GM18873 (cell line): ENCODE results near the gene IRX4.

Source experiments
- ATAC-seq: cut with Tn5 transposase; IDR thresholded peaks from one replicate; pipeline ENCODE4 v1.9.1; 2021; ENCODE audit warnings: mild to moderate bottlenecking, moderate library complexity, moderate number of reproducible peaks; ENCODE audit not compliant: unreplicated experiment, low FRiP score

IRX4 gene

DNA sequence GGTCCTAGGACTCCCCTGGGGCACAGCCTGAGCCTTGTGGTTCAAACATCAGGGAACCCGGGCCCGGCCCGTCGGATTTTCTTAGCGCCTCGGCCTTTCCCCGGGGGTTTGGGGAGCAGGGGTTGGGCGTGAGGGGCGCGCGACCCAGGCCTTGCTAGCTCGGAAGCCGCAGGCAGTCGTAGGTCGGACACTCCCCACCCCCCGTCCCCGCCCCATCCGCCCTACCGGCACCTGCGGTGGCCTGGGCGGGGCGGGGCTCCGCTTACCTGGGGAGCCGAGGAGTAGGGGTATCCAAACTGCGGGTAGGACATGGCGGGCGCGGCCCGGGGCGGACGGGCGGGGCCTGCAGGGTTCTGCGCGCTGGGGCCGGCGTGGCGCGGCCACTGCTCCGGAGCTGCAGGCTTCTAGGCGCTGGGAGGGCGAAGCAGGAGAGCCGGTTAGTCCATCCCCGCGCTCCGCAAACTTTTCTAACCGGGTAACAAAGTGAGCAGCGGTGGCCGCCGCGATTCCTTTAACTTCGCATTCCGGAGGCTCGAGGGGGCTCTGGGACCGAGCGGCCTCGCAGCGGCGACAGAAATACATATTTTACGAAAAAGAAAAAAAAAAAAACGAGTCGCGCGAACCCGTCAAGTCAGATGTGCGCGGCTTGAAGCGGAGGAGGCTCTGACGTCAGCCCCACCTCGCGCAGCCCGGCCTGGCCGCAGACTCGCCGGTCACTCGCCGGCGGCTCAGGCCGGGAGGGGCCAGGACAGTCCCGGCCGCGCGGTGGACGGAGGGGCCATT is at the start of gene IRX4:
TSS of gene IRX4 (minus strand) at position 589 of the 783 bp plus-strand sequence. CDS start at position 311, 278 bp downstream.
- no peak for ATAC-seq

DNA sequence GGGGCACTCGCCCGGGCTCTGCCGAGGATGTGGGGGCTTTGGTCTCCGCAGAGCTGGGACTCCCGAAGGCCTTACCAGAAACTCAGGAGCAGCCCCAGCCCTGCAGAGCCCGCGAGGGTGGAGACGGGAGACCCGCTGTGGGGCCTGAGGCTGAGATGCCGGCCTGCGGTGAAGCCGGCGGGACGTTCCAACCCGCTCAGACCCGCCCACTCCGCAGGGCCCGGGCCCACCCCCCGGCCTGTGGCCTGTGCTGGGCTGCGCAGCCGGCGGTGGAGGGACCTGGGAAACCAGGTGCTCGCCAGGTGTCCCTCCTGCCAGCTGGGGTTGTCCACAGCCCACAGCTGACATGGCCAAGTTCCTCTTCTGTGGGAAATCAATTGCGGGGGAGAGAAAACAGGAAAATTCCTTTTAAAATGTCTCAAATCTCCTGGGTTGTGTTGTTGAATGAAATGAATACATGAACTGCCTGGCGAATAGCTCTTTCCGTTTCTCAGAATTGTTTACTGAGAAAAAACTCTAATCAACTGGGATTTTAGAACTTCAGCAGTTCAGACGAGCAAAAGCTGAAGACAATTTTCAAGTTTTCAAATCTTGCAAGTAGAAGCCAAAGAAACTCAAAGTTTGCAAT is 49.0 kb upstream of the IRX4 start:
- no peak for ATAC-seq

DNA sequence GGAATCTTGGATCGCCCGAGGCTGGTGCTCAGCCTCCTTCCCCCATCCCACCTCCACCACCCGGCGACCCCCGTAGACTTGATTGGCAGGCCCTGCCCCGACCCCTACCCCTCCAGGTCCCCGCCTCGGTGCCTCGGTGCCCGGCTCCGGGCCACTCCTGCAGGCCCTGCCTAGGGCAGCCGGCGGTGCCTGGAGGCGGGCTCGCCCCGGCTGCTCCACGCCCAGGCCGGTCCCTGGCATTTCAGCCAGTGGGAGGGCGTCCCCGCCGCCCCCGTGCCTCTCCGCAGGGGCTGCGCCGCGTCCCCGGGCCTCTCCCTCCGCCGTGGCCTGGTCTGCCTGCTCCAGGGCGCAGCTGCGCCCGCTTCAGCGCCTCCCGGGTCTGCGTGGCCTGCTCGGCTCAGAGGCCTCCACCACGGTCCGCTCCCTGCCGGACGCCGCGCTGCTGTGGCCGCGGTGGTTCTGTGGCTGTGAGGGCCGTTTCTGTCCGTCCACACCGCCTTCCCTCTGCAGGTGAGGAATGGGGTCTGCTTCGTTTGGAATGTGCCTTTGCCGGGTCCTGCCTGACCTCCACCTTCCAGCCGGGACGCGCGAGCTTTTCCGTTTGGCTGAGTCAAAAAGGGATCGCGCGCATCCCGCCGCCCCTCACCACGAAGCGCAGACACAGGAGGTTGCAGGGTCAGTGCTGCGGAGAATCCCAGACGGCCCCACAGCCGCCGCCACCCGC is 48.3 kb upstream of the IRX4 start:
- ATAC-seq, result no peak

DNA sequence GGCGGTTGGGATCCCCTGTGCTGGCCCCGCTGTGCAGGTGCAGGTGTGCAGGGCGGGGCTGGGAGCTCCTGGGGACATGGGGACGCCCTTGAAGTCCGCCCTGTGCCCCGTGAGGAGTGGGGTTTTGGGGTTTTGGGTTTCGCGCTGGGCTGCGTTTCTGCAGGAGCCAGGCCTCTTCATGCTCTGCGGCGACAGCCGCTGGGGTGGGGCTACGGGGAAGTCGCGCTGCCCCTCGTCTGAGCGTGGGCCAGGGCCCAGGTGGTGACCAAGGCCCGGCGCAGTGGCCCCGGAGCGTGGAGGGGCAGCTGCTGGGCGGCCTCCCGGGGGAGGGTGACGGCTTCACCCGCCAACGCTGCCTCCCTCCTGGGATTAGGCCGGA is 47.8 kb upstream of the IRX4 start:
- no peak for ATAC-seq

DNA sequence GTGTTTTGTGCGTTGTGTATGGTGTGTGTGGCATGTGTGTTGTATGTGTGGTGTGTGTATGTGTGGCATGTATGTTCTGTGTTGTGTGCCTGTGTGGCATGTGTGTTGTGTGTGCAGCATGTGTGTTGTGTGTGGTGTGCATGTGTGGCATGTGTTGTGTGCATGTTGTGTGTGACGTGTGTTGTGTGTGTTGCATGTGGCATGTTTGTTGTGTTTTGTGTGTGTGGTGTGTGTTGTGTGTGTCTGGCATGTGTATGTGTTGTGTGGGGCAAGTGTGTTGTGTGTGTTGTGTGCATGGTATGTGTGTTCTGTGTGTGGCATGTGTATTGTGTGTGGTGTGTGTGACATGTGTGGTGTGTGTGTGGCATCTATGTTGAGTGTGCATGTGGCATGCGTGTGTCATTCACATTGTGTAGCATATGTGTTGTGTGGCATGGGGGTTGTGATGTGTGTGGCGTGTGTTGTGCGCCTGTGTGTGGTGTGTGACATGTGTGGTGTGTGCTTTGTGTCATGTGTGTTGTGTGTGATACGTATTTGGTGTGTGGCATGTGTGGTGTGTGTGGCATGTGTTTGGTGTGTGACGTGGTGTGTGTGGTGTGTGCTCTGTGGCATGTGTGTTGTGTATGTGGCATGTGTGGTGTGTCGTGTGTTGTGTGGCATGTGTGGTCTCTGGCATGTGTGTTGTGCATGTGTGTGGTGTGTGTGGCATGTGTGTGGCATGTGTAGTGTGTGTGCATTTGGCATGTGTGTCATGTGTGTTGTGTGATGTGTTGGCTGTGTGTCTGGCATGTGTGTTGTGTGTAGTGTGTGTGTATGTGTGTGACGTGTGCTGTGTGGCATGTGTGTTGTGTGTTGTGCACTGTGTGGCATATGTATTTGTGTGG is 46.6 kb upstream of the IRX4 start:
- ATAC-seq, result no peak

DNA sequence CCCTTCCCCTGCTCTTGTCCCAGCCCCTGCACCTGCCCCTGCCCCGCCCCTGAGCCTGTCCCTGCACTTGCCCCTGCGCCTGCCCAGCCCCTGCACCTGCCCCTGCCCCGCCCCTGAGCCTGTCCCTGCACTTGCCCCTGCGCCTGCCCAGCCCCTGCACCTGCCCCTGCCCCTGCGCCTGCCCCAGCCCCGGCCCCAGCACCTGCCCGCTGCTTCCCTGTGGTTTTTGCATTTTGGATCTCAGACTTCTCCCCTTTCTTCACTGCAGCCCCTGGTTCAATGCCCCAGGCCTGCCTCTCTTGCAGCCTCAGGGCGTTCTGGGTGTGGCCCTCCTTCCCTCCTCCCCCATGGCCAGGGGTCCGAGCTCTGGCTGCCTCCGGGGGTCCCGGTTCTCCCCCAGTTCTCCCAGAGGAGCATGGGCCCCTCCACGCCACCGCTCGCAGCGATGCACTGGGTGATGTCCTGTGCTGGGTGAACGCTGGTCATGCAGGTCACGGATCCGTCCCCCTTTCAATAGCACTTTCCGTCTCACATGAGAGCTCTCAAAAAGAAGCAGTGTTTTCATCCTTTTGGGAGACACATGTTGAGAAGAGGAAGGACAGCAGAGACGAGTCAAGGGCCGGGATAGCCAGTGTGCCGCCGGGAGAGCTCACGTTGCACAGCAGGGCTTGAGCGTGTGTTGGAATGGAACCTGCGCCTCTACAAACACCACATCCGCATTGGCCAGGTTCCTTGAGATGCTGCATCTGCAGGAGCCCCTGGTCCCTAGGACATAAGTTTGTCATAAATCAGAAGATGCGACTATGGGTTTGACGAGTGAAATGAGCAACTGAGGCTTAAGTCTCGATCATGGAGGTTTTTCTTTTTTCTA is 44.0 kb upstream of the IRX4 start:
- no peak for ATAC-seq

DNA sequence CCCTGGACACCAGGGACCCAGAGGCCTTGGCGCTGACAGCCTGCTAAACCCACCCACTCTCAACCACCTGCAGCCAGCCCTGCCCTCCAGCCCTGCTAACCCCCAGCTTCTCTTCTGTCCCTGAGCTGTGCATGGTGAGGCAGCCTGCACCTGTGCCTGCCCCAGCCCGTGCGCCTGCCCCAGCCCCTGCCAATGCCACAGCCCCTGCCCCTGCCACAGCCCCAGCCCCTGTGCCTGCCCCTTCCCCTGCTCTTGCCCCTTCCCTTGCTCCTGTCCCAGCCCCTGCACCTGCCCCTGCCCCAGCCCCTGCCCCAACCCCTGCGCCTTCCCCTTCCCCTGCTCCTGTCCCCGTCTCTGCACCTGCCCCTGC is 43.3 kb upstream of the IRX4 start:
- ATAC-seq, result no peak

DNA sequence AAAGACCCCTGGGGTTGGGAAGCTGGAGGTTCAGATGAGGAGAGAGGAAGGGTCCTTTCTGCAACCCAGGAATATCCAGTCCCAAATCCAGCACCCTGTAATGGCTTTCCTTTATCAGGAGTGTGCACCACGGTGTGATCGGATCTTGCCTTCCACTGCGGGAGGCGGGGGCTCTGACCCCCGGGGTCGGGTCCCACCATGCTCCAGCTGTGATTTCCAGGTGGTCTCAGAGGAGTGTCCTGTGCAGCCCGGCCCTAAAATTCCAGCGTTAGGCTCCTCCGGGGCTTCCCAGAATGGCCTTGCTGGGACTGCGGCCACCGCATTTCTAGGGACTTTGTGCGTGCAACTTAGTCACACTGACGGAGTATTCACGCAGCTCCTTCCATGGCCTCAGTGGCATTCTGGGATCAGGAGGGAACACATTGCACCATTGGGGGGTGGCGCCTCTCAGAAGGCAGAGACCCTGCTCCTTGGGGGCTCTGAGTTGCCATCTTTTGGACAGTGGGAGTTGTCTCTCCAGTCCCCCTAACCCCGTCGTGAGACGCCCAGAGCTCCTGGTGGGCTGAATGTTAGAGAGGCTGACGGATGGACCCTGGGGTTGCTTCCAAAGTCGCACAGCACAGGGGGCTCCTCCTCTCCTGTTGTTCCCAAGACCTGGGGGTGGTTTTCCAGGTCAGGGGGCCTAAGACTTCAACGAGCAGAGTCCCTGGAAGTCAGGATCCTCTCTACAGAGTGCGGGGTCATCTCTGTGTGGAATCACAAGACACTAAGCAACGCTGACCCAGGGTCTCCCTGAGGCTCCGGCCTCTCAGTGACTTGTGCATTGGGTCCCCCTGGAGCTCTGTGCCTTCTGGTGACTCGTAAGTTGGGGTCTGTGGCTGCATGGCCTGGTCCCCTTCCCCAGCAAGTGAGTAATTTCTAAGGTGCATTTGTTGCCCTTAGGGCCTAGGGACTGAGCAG is 42.7 kb upstream of the IRX4 start:
- no peak for ATAC-seq

DNA sequence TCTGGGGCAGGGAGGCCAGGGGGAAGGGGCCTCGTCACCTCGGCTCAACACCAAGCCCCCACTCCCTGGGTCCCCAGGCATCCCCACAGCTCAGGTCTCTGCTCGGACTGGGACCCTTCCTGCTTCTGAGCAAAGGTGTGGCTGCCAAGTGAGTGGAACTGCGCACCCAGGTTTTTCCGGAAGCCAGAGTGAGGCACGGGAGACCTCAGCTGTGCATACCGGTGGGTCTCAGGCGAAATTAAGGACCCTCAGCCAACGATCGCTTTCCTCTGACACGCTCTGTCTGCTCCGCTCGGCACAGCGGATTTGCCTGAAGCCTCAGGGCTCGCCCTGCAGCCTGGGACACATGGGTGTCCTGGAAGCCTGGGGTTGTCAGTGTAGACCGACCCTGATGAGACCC is 41.0 kb upstream of the IRX4 start:
- no peak for ATAC-seq

DNA sequence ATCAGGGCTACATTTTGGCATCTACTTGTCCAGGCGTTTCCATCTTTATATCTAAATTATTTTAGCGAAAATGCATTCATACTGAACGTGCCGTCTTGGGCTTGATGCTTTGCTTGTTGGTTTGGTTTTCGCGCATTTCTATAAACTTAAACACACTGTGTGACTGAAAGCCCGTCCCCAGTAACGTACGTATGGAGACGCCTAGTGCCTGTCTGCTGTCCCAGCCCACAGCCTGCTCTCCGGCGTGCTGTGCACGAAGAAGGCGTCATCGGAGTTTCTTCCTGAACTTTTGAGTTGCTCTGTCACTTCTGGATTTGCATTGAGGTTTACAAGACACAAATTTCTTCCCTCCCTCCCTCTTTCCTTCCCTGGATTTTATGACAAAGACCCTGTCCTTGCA is 40.6 kb upstream of the IRX4 start:
- ATAC-seq, result no peak

DNA sequence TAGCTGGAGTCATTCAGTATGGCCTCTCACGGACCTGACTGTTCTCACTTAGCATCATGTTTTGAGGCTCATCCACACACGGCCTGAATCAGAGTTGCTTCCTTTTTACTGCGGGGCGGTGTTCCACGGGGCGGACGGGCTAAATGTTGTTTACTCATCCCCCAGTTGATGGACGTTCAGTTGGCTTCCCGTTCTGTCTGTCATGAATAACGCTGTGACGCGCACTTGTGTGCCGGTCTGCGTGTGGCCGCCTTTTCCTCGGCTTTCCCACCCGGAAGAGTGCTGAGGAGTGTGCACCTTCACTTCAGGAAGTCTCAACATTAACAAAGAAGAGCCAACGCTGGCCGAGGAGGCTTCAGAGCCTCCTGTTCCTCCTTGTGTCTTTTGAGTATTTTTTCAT is 39.0 kb upstream of the IRX4 start:
- ATAC-seq, result no peak

DNA sequence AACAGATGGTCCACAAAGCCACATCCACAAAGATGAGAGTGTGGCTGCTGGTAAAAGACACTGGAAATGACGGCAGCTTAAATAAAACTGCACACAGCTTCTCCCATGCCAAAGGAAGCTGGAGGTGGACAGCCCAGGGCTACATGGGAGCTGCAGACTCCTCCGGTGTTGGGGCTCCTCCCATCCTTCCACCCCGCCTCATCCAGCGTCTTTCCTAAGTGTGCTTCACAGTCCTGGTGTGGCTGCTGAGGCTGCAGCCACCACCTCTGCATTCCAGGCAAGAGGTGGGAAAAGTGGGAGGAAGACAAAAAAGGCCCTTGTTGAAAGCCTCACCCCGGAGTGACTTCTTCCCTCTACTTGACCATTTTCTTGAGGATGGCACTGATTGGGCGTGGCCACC is 37.0 kb upstream of the IRX4 start:
- ATAC-seq, result no peak

DNA sequence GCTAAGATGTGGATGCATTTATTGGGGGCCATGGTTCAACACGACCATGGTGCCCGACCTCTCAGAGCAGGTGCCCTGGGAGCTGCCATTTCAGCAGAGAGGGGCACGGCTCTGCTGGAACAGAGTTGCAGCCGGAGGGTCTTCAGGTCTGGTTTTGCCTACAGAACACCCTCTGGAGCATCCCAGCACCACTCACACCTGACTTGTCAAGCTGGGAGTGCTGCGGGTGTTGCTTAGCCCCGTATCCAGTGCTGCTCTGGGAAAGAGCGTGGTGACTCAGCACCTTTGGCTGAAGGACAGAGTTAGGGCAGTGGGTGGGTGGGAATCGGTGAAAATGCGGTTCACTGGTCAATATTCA is 36.5 kb upstream of the IRX4 start:
- no peak for ATAC-seq

DNA sequence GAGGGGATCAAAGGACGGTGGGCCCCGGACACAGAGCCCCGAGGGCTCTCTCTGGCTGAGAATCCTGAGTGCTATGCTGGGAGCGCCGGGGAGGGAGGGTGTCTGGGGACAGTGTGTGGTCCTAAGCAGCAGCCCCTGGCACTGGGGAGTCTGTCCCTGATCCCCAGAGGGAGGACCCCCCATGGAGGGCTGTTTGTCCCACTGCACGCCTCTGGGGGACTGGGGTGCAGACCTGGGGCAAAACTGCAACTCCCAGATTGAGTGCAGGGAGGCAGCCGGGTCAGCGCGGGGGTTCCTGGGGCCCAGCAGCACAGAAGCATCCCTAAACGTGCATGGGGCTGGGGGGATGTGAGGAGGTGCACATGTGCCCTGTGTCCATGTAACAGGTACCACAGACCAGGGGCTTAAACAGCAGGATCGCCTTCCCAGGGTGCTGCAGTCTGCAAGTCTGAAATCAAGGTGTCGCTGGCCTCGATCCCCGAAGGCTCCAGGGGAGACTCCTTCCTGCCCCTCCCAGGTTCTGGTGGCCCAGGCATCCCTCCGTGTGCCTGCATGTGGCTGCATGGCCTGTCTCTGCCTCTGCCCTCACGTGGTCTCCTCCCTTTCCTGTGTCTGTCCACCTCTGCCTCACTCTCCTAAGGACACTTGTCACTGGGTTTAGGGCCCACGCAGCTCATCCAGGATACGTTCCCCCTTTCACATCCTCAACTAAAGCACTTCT is 35.9 kb upstream of the IRX4 start:
- ATAC-seq, result no peak

DNA sequence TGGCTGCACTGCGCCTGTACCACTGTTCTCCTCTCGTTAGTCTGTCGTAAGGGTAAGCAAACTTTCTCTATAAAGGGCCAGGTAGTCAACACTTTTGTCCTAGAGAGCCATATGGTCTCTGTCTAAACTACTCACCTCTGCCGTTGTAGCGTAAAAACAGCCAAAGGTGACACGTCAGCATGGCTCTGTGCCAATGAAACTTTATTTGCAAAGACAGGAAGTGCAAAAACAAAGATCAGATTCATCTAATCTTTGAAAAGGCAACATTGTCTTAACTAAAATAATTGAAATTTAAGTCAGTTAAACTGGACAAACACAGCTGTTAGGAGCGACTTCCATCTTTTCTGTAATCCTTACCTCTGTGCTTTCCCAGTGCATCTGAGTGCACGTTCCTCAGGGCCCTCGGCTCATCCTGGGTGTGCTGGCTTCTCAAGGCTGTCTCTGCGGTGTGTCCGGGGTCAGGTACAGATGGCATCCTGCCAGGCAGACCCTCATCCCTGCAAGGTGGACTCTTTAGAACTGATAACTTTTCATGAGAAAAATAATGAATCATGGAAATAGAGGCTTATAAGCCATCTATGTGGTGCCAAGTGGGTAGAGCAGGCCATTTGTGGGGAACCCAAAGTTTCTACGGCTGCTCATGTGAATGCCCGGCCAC is 35.2 kb upstream of the IRX4 start:
- ATAC-seq, result no peak

DNA sequence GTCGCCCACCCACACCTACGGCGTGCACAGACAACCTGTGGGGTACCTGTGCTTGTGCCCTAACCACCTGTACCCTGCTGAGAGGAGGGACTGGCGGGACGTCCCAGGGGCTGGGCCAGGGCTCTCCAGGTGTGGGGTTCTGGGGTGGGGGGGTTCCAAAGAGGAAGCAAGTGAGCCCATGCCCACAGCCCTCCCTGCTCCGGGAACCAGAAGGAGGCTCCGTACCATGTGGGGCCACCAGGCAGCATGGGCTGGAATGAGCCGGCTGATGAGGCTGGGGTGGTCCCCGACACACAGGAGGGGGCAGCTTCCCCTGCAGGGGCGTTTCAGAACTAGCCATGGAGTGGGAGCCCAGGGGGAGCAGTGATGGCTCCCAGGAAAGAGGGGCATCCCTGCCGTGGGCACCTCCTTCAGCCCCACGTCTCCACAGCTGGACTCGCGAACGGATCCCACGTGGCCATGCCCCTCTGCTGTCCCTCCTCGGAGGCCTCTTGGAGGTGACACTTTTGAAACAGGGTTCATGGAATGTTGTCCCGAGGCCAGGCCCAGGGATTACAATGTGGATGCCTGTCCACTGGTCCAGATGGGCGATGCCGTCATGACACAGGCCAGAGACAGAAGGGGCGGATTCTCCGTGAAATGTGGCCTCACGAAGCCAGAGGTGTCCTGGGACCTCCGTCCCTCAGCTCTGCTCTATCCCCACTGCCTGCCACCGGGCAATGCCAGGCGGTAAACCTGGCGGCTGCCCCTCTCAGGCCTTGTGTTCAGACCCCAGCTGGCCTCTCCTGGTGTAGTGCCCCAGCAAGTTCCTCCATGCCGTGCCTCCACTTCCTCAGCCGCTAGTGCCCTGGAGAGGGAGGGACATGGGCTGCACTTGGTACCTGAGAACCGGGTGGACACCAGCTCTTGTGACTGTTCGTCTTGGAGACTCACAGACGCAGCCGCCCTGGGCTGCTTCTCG is 33.6 kb upstream of the IRX4 start:
- ATAC-seq, result no peak

DNA sequence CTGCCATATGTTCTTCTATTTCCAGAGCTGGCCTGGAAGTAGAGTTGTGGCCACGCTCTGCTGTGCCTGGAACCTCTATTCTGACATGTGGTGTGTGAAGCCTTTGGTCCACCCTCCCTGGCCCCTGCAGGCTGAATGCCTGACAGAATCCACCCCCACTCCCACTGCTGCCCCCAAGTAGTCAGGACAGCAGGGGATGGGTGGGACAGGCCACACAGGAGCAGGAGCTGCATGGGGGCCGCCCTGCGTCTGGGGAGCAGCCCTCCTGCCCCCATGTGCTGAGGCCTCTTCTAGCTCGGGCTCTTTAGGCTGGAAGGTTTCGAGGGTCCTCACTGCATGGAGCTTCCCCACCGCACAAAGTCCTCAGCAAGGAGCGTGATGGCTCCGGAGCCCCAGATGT is 32.6 kb upstream of the IRX4 start:
- no peak for ATAC-seq
